HFFc6 (cell line): ENCODE results near the gene OPN1LW. TPM values are rescaled to one million over a fixed set of nuclear protein-coding genes. Genes with fewer than 3 reads are reported as not detected.

ENCODE experiments used
- DNase-seq: peaks from one replicate; pipeline ENCODE4 v3.0.0-alpha.2; 2018
- H3K27ac Mint-ChIP-seq: 2 replicates; pipeline ENCODE4 v1.8.0; 2020; ENCODE audit warnings: mild to moderate bottlenecking, mixed read lengths
- H3K27me3 Mint-ChIP-seq: 2 replicates; pipeline ENCODE4 v1.8.0; 2021; ENCODE audit warnings: mild to moderate bottlenecking, moderate library complexity, mixed read lengths; ENCODE audit not compliant: insufficient read depth
- H3K36me3 Mint-ChIP-seq: 2 replicates; pipeline ENCODE4 v1.8.0; 2021; ENCODE audit warnings: low read depth, mixed read lengths
- H3K4me1 Mint-ChIP-seq: 2 replicates; pipeline ENCODE4 v1.8.0; 2020; ENCODE audit warnings: low read depth, mixed read lengths
- H3K4me3 Mint-ChIP-seq: 2 replicates; pipeline ENCODE4 v1.8.0; 2020; ENCODE audit warnings: mild to moderate bottlenecking, moderate library complexity, mixed read lengths
- H3K9me3 Mint-ChIP-seq: 2 replicates; pipeline ENCODE4 v1.8.0; 2020; ENCODE audit warnings: mild to moderate bottlenecking, mixed read lengths
- total RNA-seq, 6 experiments: library from RNA; stranded (reverse); fragmentation: NEBNext Ultra II Directional; extraction: Animal tissue kit (Norgen Biotek cat#: 25700); gene quantifications; 2 replicates in 1 of 6; 3 replicates in 5 of 6; pipeline ENCODE4 v1.2.3, GENCODE V29; 2021
- TF ChIP-seq, protein P1 (sequence below): fragments of 200-600 bp; sonication (generic); IDR thresholded peaks from 2 replicates; pipeline ENCODE4 v1.5.0; 2021; ENCODE audit warnings: antibody characterized with exemption, mild to moderate bottlenecking

OPN1LW gene
- total RNA-seq, 6 experiments from 2014 or later = not detected

DNA sequence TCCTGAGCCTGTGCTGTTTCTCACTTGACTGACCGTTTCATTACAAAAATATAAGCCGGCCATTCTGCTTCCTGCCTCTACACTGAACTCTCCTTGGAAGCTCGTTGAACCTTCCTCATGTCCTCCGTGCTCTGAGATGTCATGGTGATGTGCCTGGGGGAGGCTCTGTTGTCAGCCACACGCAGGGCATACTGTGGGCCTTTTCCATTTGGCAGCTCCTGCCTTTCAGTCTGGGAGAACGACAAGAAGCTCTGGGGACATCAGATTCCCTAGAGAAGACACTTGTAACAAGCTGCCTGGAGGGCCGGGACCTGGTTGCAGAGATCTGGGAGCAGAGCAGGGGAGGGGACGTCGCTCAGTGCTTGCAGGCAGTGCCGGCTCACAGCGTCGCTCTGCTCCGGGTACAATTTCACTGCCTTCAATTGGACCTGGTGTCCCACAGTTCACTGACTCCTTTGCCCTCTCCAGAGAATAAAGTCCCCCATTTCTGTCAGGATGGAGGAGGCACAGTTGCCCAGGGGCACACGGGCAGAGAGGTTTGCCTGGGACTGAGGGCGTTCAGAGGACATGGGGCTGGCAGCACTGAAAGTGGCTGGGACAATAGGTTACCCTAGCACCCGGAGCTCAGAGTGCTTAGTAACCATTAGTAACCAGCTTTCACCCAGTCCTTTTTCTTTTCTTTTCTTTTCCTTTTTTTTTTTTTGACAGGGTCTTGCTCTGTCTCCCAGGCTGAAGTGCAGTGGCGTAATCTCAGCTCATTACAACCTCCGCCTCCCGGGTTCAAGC is 27.4 kb upstream of the OPN1LW start:
- Mint-ChIP-seq H3K4me3 (no peak overlapping the region), H3K9me3 (no peaks in the 10 kb centered on the region), H3K4me1 (no peaks in the 10 kb centered on the region), H3K27me3 (peaks cover 20% of the 10 kb centered on the region), H3K27ac (no peak overlapping the region), H3K36me3 (no peaks in the 10 kb centered on the region)
- DNase-seq = no peak
- TF ChIP-seq, protein P1, sequence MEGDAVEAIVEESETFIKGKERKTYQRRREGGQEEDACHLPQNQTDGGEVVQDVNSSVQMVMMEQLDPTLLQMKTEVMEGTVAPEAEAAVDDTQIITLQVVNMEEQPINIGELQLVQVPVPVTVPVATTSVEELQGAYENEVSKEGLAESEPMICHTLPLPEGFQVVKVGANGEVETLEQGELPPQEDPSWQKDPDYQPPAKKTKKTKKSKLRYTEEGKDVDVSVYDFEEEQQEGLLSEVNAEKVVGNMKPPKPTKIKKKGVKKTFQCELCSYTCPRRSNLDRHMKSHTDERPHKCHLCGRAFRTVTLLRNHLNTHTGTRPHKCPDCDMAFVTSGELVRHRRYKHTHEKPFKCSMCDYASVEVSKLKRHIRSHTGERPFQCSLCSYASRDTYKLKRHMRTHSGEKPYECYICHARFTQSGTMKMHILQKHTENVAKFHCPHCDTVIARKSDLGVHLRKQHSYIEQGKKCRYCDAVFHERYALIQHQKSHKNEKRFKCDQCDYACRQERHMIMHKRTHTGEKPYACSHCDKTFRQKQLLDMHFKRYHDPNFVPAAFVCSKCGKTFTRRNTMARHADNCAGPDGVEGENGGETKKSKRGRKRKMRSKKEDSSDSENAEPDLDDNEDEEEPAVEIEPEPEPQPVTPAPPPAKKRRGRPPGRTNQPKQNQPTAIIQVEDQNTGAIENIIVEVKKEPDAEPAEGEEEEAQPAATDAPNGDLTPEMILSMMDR = no peak

DNA sequence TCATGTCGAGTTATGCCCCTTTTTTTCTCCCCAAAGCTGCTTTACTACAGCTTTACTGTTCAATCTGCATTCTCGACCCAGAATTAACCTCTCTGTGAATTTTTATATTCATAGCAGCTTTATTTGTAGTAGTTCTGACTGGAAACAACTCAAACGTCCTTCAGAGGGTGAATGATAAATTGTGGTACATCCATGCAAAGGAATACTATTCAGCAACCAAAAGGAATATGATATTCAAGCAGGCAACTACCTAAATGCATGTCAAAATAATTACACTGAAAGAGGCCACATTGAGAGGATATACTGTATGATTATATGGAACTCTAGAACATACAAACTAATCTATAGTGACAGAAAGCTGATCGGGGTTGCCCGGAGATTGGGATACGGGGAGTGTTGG is 26.5 kb upstream of the OPN1LW start:
- Mint-ChIP-seq H3K36me3 (no peaks in the 10 kb centered on the region), H3K9me3 (no peaks in the 10 kb centered on the region), H3K4me3 (no peak overlapping the region), H3K27me3 (peaks cover 23% of the 10 kb centered on the region), H3K4me1 (no peaks in the 10 kb centered on the region), H3K27ac (no peak overlapping the region)
- no peak for DNase-seq
- TF ChIP-seq, protein P1 = no peak

DNA sequence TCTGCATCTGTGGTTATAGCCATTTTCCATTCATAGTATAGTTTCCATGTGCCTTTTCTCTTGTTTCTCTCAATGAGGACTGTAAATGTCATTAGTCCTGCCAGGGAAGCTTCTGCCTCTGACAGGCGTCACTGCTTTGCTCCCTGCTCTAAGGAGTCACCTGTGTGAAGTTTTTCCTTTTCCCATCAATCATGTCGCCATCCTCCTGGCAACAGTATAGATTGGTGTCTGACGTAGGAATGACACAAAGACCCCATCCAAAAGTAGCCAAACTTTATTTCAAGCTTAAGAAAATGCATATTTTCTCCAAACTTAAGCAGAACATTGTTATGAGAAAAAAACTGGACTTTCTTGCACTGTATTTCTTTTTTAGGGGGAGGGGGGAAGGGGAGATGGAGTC is 23.5 kb upstream of the OPN1LW start:
- TF ChIP-seq, protein P1 = no peak
- H3K27ac Mint-ChIP-seq = no peak overlapping the region
- H3K36me3 Mint-ChIP-seq = no peaks in the 10 kb centered on the region
- H3K4me3 Mint-ChIP-seq = no peak overlapping the region
- H3K9me3 Mint-ChIP-seq = no peaks in the 10 kb centered on the region
- DNase-seq = no peak
- no peaks in the 10 kb centered on the region for H3K4me1 Mint-ChIP-seq
- peaks cover 15% of the 10 kb centered on the region for H3K27me3 Mint-ChIP-seq

DNA sequence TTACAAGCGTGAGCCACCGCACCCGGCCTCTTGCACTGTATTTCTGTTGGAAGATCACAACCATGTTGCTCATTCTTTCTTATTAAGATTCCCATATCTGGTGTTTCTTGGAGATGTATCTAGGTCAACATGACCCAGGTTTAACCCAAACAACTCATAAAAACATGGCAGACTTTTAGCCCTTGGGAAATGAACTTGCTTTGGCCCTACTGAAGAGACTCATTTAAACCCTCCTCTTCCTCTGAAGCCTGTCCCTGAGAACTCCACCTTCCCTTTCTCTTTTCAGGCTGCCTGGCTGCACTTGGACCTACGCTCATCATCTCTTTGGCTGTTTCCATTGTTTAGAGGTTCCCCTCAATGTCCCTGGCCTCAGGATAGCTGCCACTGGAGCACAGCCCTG is 22.8 kb upstream of the OPN1LW start:
- no peaks in the 10 kb centered on the region for H3K9me3 Mint-ChIP-seq
- peaks cover 14% of the 10 kb centered on the region for H3K27me3 Mint-ChIP-seq
- no peaks in the 10 kb centered on the region for H3K4me1 Mint-ChIP-seq
- H3K36me3 Mint-ChIP-seq = no peaks in the 10 kb centered on the region
- TF ChIP-seq, protein P1 = no peak
- no peak for DNase-seq
- no peak overlapping the region for H3K27ac Mint-ChIP-seq
- no peak overlapping the region for H3K4me3 Mint-ChIP-seq

DNA sequence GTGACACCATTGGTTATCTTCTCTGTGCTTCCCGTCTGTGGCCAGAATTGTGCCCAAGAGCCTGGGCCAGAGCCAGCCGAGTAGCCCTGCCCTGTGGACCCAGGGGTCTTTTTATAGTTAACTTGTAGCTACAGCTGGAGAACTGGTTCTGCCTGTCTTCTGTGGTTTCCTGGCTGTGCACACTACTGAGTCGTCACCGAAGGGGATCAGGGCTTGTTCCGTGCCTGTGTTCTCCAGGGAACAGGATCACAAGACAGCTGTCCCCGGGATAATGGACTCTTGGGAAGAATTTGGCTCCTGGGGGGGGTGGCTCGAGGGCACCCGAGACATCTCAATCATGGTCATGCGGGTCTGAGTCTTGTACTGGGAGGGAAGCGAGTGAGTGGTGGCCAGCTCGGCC is 22.1 kb upstream of the OPN1LW start:
- H3K27ac Mint-ChIP-seq = no peak overlapping the region
- H3K4me1 Mint-ChIP-seq = no peaks in the 10 kb centered on the region
- H3K36me3 Mint-ChIP-seq = no peaks in the 10 kb centered on the region
- no peak for DNase-seq
- no peak overlapping the region for H3K4me3 Mint-ChIP-seq
- TF ChIP-seq, protein P1 = no peak
- H3K9me3 Mint-ChIP-seq = no peaks in the 10 kb centered on the region
- peaks cover 12% of the 10 kb centered on the region for H3K27me3 Mint-ChIP-seq
